Measurements from ENCODE around the gene CRCP. TPM values are rescaled to one million over a fixed set of nuclear protein-coding genes. Genes with fewer than 3 reads are reported as not detected.
"Not testable (repeated sequence)": the region's sequence is repeated elsewhere in the genome, so short reads cannot be mapped to it uniquely, and the experiment has no call there.

CRCP gene
- total RNA-seq, 2 donors from 2014 or later: 37.9 to 48.1 TPM

DNA sequence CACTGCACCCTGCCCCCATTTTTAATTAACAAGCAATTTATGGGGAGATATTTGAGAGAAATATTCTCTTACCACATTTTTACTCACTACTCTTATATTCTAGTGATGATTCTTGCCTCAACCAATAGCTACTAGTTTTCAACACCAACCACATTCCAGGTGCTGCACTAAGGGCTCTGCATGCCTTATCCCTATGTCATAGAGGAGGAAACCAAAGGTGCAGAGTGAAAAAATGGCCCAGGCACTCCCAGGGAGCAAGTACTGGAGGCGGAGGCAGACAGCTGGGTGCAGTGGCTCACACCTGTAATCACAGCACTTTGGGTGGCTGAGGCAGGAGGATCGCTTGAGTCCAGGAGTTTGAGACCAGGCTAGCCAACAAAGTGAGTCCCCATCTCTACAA is 55.0 kb downstream of the CRCP start:
- WGBS: 89% methylated on average over 2 of the region's 2 CpGs
- Histone ChIP-seq H3K4me3 (no peak overlapping the region), H3K27ac (no peak overlapping the region), H3K9me3 (no peaks in the 10 kb centered on the region), H3K36me3 (no peaks in the 10 kb centered on the region), H3K4me1 (replicated peaks) (no peaks in the 10 kb centered on the region), H3K27me3 (replicated peaks; ENCODE audit: insufficient read depth) (no peaks in the 10 kb centered on the region)
- DNase-seq (ENCODE audit: low spot score): no peak
- TF ChIP-seq CTCF (IDR thresholded peaks at IDR 0.05): no peak
- no peak for TF ChIP-seq POLR2AphosphoS5 (IDR thresholded peaks at IDR 0.05)
- no peak for TF ChIP-seq POLR2A (IDR thresholded peaks at IDR 0.05)
- intact Hi-C loops (cut with DNase I): no loop called here

GRCh38 chr7:66170309-66171231 is 55.9 kb downstream of the CRCP start:
- Histone ChIP-seq H3K4me1 (replicated peaks) (no peaks in the 10 kb centered on the region), H3K4me3 (no peak overlapping the region), H3K27me3 (replicated peaks; ENCODE audit: insufficient read depth) (no peaks in the 10 kb centered on the region), H3K27ac (no peak overlapping the region), H3K9me3 (no peaks in the 10 kb centered on the region), H3K36me3 (no peaks in the 10 kb centered on the region)
- TF ChIP-seq POLR2AphosphoS5 (IDR thresholded peaks at IDR 0.05): no peak
- TF ChIP-seq POLR2A (IDR thresholded peaks at IDR 0.05): no peak
- no peak for TF ChIP-seq CTCF (IDR thresholded peaks at IDR 0.05)
- intact Hi-C loops (cut with DNase I): no loop called here
- 48% methylated on average over 16 of the region's 16 CpGs for WGBS
- DNase-seq (ENCODE audit: low spot score): no peak

GRCh38 chr7:66172536-66173401 is 58.1 kb downstream of the CRCP start:
- DNase-seq (ENCODE audit: low spot score); H3K27ac ChIP-seq; H3K27me3 ChIP-seq (replicated peaks; ENCODE audit: insufficient read depth); H3K4me3 ChIP-seq; H3K9me3 ChIP-seq; H3K4me1 ChIP-seq (replicated peaks); H3K36me3 ChIP-seq; intact Hi-C loops (cut with DNase I): not testable (repeated sequence)
- WGBS: 55% methylated on average over 9 of the region's 9 CpGs

- no peaks in the 10 kb centered on the region for H3K27me3 ChIP-seq (replicated peaks; ENCODE audit: insufficient read depth)
- H3K4me3 ChIP-seq: no peak overlapping the region
- WGBS: 76% methylated on average over 5 of the region's 5 CpGs
- H3K9me3 ChIP-seq: no peaks in the 10 kb centered on the region
- H3K4me1 ChIP-seq (replicated peaks): no peaks in the 10 kb centered on the region
- intact Hi-C loops (cut with DNase I): no loop called here
- TF ChIP-seq CTCF (IDR thresholded peaks at IDR 0.05) (no peak), POLR2AphosphoS5 (IDR thresholded peaks at IDR 0.05) (no peak), POLR2A (IDR thresholded peaks at IDR 0.05) (no peak)
- no peak overlapping the region for H3K27ac ChIP-seq
- no peak for DNase-seq (ENCODE audit: low spot score)
- H3K36me3 ChIP-seq: no peaks in the 10 kb centered on the region
Measured at GRCh38 chr7:66173856-66174255, 59.2 kb downstream of the CRCP start.

DNA sequence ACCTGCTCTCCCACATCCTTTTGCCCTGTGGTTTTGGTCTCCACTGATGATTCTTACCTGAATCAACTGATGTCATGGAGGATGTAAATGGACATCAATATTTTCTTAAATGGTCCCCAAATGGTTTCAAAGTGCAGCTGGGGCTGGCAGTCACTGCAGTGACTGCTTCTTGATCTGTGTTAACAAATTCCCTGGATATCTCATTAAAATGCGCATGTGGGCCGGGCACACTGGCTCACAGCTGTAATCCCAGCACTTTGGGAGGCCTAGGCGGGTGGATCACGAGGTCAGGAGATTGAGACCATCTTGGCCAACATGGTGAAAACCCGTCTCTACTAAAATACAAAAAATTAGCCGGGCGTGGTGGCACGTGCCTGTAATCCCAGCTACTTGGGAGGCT is 60.4 kb downstream of the CRCP start:
- 86% methylated on average over 8 of the region's 8 CpGs for WGBS
- H3K36me3 ChIP-seq; intact Hi-C loops (cut with DNase I): not testable (repeated sequence)

More for the DNA sequence above, 60.4 kb downstream of the CRCP start:
- not testable (repeated sequence) for H3K4me1 ChIP-seq (replicated peaks); H3K27me3 ChIP-seq (replicated peaks; ENCODE audit: insufficient read depth); H3K27ac ChIP-seq; H3K9me3 ChIP-seq; H3K4me3 ChIP-seq; DNase-seq (ENCODE audit: low spot score)
